Measurements from ENCODE around the gene CELF4.

The CELF4 gene

DNA sequence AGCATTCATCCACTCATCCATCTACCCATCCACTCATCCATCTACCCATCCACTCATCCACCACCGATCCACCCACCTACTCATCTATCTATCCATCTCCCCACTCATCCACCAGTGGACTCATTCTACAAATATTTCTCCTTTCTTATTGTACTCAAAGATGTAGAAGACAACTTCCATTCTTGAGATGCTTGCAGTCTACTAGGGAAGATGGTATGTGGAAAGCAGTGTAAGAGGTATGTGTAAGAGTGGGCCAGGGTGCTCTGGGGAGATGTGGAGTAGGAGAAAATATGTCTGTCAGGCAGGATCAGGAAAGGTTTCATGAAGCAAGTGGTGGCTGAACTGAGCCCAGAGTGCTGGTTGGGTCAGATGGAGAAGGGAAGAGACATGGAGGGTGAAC is 150.8 kb downstream of the CELF4 start:
- Histone ChIP-seq H3K4me3 (replicated peaks; ENCODE audit: insufficient read depth, low read length) (no peak overlapping the region), H3K27me3 (ENCODE audit: insufficient read depth, poor library complexity, severe bottlenecking) (no peaks in the 10 kb centered on the region), H3K27ac (replicated peaks) (no peak overlapping the region)
- DNase-seq (ENCODE audit: low read depth in 1 of 2, low spot score in 1 of 2) = no peak
- TF ChIP-seq, protein P1, sequence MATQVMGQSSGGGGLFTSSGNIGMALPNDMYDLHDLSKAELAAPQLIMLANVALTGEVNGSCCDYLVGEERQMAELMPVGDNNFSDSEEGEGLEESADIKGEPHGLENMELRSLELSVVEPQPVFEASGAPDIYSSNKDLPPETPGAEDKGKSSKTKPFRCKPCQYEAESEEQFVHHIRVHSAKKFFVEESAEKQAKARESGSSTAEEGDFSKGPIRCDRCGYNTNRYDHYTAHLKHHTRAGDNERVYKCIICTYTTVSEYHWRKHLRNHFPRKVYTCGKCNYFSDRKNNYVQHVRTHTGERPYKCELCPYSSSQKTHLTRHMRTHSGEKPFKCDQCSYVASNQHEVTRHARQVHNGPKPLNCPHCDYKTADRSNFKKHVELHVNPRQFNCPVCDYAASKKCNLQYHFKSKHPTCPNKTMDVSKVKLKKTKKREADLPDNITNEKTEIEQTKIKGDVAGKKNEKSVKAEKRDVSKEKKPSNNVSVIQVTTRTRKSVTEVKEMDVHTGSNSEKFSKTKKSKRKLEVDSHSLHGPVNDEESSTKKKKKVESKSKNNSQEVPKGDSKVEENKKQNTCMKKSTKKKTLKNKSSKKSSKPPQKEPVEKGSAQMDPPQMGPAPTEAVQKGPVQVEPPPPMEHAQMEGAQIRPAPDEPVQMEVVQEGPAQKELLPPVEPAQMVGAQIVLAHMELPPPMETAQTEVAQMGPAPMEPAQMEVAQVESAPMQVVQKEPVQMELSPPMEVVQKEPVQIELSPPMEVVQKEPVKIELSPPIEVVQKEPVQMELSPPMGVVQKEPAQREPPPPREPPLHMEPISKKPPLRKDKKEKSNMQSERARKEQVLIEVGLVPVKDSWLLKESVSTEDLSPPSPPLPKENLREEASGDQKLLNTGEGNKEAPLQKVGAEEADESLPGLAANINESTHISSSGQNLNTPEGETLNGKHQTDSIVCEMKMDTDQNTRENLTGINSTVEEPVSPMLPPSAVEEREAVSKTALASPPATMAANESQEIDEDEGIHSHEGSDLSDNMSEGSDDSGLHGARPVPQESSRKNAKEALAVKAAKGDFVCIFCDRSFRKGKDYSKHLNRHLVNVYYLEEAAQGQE (IDR thresholded peaks at IDR 0.05; ENCODE audit: insufficient replicate concordance, low read depth) = no peak
- TF ChIP-seq, protein P2, sequence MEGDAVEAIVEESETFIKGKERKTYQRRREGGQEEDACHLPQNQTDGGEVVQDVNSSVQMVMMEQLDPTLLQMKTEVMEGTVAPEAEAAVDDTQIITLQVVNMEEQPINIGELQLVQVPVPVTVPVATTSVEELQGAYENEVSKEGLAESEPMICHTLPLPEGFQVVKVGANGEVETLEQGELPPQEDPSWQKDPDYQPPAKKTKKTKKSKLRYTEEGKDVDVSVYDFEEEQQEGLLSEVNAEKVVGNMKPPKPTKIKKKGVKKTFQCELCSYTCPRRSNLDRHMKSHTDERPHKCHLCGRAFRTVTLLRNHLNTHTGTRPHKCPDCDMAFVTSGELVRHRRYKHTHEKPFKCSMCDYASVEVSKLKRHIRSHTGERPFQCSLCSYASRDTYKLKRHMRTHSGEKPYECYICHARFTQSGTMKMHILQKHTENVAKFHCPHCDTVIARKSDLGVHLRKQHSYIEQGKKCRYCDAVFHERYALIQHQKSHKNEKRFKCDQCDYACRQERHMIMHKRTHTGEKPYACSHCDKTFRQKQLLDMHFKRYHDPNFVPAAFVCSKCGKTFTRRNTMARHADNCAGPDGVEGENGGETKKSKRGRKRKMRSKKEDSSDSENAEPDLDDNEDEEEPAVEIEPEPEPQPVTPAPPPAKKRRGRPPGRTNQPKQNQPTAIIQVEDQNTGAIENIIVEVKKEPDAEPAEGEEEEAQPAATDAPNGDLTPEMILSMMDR (IDR thresholded peaks at IDR 0.05; ENCODE audit: insufficient read depth, low read length) = no peak
- TF ChIP-seq SPI1 (IDR thresholded peaks at IDR 0.05; ENCODE audit: borderline replicate concordance, low read depth) (no peak), POLR2AphosphoS5 (IDR thresholded peaks at IDR 0.05; ENCODE audit: low read depth) (no peak), GABPA (IDR thresholded peaks at IDR 0.05; ENCODE audit: low read depth) (no peak)

DNA sequence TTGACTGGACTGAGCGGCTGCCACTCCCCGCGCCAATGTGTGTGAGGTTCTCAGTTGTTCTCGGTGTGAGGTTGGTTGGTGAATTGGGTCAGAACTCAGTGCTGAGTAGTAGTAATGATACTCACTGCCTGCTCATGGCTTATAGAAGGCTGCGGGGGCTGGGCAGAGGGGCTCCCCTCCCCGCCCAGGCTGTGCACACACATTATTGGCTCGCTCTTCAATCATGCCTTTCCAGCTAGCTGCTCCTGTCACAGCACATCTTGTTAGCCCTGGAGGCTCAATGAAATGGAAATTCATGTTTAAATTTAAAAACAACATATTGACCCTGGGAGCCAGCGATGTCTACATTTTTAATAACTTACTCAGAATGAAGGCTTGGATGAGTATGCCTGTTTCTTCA is 152.8 kb downstream of the CELF4 start:
- Histone ChIP-seq H3K27ac (replicated peaks) (no peak overlapping the region), H3K27me3 (ENCODE audit: insufficient read depth, poor library complexity, severe bottlenecking) (no peaks in the 10 kb centered on the region), H3K4me3 (replicated peaks; ENCODE audit: insufficient read depth, low read length) (no peak overlapping the region)
- no peak for DNase-seq (ENCODE audit: low read depth in 1 of 2, low spot score in 1 of 2)
- no peak for TF ChIP-seq GABPA (IDR thresholded peaks at IDR 0.05; ENCODE audit: low read depth)
- TF ChIP-seq, protein P1 (IDR thresholded peaks at IDR 0.05; ENCODE audit: insufficient replicate concordance, low read depth) = no peak
- TF ChIP-seq, protein P2 (IDR thresholded peaks at IDR 0.05; ENCODE audit: insufficient read depth, low read length) = no peak
- no peak for TF ChIP-seq POLR2AphosphoS5 (IDR thresholded peaks at IDR 0.05; ENCODE audit: low read depth)

DNA sequence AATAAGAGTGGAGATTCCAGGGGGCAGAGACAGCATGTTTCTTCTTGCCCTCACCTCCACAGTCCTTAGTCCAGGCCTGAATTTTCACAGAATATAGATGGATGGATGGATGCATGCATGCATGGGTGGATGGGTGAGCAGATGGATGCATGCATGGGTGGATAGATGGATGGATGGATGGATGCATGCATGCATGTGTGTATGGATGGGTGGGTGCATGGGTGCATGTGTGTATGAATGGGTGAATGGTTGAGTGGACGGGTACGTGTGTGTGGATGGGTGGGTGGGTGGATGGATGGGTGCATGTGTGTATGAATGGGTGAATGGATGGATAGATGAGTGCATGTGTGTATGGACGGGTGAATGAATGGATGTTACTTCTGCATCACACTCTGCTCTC is 153.3 kb downstream of the CELF4 start:
- no peak overlapping the region for H3K27ac ChIP-seq (replicated peaks)
- no peak for DNase-seq (ENCODE audit: low read depth in 1 of 2, low spot score in 1 of 2)
- H3K27me3 ChIP-seq (ENCODE audit: insufficient read depth, poor library complexity, severe bottlenecking) = no peaks in the 10 kb centered on the region
- TF ChIP-seq, protein P1 (IDR thresholded peaks at IDR 0.05; ENCODE audit: insufficient replicate concordance, low read depth) = no peak
- TF ChIP-seq GABPA (IDR thresholded peaks at IDR 0.05; ENCODE audit: low read depth) (no peak), SPI1 (IDR thresholded peaks at IDR 0.05; ENCODE audit: borderline replicate concordance, low read depth) (no peak), POLR2AphosphoS5 (IDR thresholded peaks at IDR 0.05; ENCODE audit: low read depth) (no peak)
- TF ChIP-seq, protein P2 (IDR thresholded peaks at IDR 0.05; ENCODE audit: insufficient read depth, low read length) = no peak
- no peak overlapping the region for H3K4me3 ChIP-seq (replicated peaks; ENCODE audit: insufficient read depth, low read length)
